Measurements from ENCODE around the gene MBOAT1.

- TF ChIP-seq CTCF (IDR thresholded peaks at IDR 0.05), result no peak
- no peak for TF ChIP-seq POLR2A (IDR thresholded peaks at IDR 0.05)
Observed at GRCh38 chr6:20118892-20119291, 93.4 kb downstream of the MBOAT1 start.
